Measurements from ENCODE around the gene ABCF1. TPM values are rescaled to one million over a fixed set of nuclear protein-coding genes. Genes with fewer than 3 reads are reported as not detected.

Gene ABCF1
- total and polyA plus RNA-seq, 12 donors = 32.6 to 49.1 (median 41.9) TPM

DNA sequence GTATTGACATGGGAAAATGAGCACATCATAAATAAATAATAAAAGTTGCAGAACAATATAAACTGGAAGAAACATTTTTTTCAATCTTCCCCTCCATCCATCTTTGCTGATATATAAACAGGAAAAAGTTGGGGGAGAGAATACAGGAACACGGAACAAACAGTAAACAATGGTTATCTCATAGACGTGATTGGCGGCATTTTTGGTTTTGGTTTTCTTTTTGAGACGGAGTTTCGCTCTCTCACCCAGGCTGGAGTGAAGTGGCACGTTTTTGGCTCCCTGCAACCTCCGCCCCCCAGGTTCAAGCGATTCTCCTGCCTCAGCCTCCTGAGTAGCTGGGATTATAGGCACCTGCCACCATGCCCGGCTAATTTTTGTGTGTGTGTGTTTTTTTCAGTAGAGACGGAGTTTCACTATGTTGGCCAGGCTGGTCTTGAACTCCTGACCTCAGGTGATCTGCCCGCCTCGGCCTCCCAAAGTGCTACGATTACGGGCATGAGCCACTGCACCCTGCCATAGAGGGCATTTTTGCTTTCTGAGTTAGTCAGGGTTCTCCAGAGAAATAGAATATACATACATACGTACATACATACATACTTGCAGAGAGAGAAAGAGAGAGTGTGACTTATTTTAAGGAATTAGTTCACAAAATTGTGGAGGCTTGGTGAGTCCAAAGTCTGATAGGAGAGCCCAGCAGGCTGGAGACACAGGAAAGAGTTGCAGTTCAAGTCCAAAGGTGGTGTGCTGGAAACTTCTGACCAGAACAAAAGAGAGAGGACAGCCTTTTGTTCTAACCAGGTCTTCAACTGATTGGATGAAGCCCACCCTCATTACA lies 37.6 kb upstream of the ABCF1 start:
- Histone ChIP-seq H3K4me3 (no peak overlapping the region), H3K27ac (peak overlapping the region in 7 of 10 donors; percentile 9 to 80 (median 71)), H3K36me3 (no peaks in the 10 kb centered on the region), H3K9me3 (peaks cover 0 to 2% (median 0%) of the 10 kb centered on the region in 11 donors), H3K27me3 (no peaks in the 10 kb centered on the region), H3K4me1 (peaks cover 0 to 30% (median 9%) of the 10 kb centered on the region in 9 donors)
- intact Hi-C loops (cut with DNase I) = loop anchor here in 5 of 10 donors (2.0 to 5.0 kb wide), 3 partner anchors 41 to 51 kb away; no protein-coding TSS in a partner anchor
- no peak for DNase-seq
- ATAC-seq = peak in 2 of 8 donors; percentile 20 to 26
- TF ChIP-seq, protein P1, sequence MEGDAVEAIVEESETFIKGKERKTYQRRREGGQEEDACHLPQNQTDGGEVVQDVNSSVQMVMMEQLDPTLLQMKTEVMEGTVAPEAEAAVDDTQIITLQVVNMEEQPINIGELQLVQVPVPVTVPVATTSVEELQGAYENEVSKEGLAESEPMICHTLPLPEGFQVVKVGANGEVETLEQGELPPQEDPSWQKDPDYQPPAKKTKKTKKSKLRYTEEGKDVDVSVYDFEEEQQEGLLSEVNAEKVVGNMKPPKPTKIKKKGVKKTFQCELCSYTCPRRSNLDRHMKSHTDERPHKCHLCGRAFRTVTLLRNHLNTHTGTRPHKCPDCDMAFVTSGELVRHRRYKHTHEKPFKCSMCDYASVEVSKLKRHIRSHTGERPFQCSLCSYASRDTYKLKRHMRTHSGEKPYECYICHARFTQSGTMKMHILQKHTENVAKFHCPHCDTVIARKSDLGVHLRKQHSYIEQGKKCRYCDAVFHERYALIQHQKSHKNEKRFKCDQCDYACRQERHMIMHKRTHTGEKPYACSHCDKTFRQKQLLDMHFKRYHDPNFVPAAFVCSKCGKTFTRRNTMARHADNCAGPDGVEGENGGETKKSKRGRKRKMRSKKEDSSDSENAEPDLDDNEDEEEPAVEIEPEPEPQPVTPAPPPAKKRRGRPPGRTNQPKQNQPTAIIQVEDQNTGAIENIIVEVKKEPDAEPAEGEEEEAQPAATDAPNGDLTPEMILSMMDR (IDR thresholded peaks at IDR 0.05) = no peak
- 75 to 77% methylated on average over 15 of the region's 15 CpGs for WGBS, 2 donors

DNA sequence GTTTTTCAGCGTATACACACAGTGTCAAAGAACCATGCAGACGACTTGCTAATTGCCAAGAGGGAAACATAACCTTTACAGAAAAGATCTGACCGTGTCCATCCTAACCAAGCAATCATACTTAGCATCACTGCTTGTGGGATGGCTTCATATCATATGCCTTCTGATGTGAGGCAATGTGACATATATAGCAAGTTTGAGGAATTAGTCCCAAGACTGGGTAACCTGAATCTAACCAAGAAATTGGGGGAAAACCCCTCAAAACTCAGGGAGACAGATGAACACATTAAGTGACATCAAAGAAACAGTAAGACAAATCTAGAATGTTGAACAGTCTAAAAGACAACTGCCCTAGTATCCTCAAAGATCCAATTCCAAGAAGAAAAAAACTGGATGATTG lies 33.3 kb upstream of the ABCF1 start:
- Histone ChIP-seq H3K27me3 (peaks cover 0 to 7% (median 0%) of the 10 kb centered on the region in 7 donors), H3K4me3 (no peak overlapping the region), H3K27ac (no peak overlapping the region), H3K4me1 (peaks cover 0 to 18% (median 10%) of the 10 kb centered on the region in 9 donors), H3K36me3 (no peaks in the 10 kb centered on the region), H3K9me3 (no peaks in the 10 kb centered on the region)
- no peak for ATAC-seq
- 83 to 87% methylated on average over 3 of the region's 3 CpGs for WGBS, 2 donors
- DNase-seq = no peak
- TF ChIP-seq, protein P1 (IDR thresholded peaks at IDR 0.05) = no peak
- intact Hi-C loops (cut with DNase I) = loop anchor here in 2 of 10 donors (2.0 to 5.0 kb wide), 2 partner anchors 46 to 55 kb away; no protein-coding TSS in a partner anchor

DNA sequence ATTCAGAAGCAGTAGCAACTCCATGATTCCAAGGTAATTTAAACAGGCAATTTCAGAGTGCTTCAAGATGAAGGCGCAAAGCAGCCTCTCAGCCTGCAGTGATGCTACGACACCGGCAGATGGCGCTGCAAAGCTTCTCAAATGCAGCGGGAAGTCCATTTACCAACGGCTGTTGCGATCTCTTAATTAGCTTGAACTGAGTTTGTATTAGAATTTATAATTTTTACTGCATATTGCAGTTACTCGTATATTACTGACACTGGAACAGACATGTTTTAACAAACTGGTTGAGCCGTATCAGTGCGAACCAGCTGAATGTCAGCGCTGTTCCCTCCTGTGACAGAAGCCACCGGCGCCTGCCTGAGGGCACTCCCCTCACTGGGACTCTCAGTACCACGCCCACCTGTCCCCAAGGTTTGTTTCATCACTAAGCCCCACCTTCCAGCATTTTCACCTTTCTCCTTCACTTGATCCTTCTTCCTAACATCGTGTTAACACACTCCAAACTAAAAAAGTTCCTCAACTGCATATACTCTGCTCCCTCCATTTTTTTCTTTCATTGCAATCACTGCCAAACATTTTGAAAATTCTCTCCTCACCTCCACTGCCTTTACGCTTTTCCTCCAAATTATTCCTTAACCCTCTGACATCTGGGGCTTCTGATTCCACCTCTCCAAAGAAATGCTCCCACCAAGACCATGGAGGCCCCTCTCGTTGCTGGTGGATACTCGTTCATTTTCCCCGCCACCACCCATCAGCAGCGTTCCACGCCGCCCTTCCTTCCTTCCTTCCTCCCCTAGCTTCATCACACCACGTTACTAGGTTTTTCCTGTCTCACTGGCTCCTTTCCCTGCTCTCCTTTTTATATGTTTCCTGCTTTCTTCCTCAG lies 29.5 kb upstream of the ABCF1 start:
- WGBS, 2 donors = 10 to 13% methylated on average over 23 of the region's 23 CpGs
- TF ChIP-seq, protein P1 (IDR thresholded peaks at IDR 0.05) = peak; percentile 93 to 99 (median 99)
- peak; percentile 63 to 73 for DNase-seq
- Histone ChIP-seq H3K27ac (peak overlapping the region; percentile 13 to 71 (median 64)), H3K36me3 (peaks cover 0 to 19% (median 12%) of the 10 kb centered on the region in 9 donors), H3K4me1 (peaks cover 3 to 27% (median 17%) of the 10 kb centered on the region in 9 donors), H3K4me3 (peak overlapping the region in 9 of 10 donors; percentile 14 to 52 (median 41)), H3K27me3 (peaks cover 0 to 7% (median 0%) of the 10 kb centered on the region in 7 donors), H3K9me3 (no peaks in the 10 kb centered on the region)
- ATAC-seq = peak; percentile 57 to 84 (median 78)
- intact Hi-C loops (cut with DNase I) = loop anchor here in 6 of 10 donors (5.0 to 10.0 kb wide), 5 partner anchors 56 to 131 kb away; partner anchors contain the start of gene DHX16 (in 1 of the 6)

DNA sequence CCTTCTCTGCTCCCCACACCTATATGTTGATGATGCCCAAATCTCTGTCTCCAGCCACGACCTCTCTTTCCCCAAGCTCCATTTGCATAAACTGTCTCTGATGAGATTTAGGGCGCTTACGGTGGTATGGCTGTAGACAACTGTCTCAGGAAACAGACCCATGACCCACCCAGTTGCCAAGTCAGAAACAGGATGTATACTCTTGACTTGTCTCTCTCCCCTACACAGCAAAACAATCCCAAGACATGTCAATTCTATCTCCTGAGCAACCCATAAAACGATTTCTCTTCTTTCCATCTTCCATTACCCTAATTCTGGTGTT lies 28.9 kb upstream of the ABCF1 start:
- peaks cover 0 to 7% (median 0%) of the 10 kb centered on the region in 7 donors for H3K27me3 ChIP-seq
- H3K27ac ChIP-seq = peak overlapping the region; percentile 13 to 71 (median 64)
- peak in 3 of 8 donors; percentile 10 to 52 (median 20) for ATAC-seq
- H3K9me3 ChIP-seq = no peaks in the 10 kb centered on the region
- DNase-seq = no peak
- TF ChIP-seq, protein P1 (IDR thresholded peaks at IDR 0.05) = no peak
- peak overlapping the region in 5 of 10 donors; percentile 16 to 52 (median 50) for H3K4me3 ChIP-seq
- peaks cover 0 to 25% (median 17%) of the 10 kb centered on the region in 9 donors for H3K36me3 ChIP-seq
- intact Hi-C loops (cut with DNase I) = loop anchor here in 6 of 10 donors (5.0 to 10.0 kb wide), 5 partner anchors 55 to 130 kb away; partner anchors contain the start of gene DHX16 (in 1 of the 6)
- H3K4me1 ChIP-seq = peaks cover 3 to 27% (median 17%) of the 10 kb centered on the region in 9 donors
- WGBS, 2 donors = 12 to 14% methylated on average over 4 of the region's 4 CpGs
